SW 1271 (cell line): Measurements from ENCODE around the gene FARS2.
"Not testable (repeated sequence)": the region's sequence is repeated elsewhere in the genome, so short reads cannot be mapped to it uniquely, and the experiment has no call there.

Experiments used
- DNase-seq, 2 experiments: peaks; one replicate each; lab custom pipeline; 2025; lab: John Stamatoyannopoulos, UW

Gene FARS2

DNA sequence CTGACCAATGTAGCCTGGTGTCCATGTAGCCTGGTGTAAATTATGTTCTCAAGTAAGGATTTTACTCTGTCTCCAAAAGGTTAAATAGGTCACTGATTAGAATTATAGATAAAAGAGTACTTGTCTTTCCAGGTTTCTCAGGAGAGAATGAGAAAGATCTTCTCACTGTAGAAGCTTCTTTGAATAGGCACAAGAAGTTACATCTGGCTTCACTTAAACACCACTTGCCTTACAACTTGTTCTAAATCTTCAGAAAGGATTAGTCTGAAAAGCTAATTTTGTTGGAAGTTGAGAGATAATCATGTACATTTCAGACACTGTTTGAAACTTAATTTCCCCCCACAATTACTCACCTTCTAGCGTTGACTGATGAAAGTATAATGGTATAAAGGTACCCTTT, 275.3 kb downstream of the FARS2 start:
- DNase-seq: no peak

DNA sequence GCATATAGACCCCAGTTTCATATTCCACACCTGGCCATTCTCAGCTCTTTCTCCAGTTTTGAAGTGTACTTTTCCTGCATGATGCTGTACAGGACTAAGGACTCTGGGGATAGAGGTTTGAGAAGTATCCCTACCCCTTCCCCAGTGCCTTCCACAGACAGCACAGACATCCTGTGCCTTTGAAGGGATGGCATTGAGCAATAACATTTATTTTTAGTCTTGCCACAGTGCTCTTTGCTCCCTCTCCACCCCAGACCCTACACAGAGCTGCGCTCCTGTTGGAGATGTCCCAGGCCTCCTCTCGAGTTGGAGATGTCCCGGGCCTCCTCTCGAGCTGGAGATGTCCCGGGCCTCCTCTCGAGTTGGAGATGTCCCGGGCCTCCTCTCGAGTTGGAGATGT, 275.8 kb downstream of the FARS2 start:
- DNase-seq: no peak

DNA sequence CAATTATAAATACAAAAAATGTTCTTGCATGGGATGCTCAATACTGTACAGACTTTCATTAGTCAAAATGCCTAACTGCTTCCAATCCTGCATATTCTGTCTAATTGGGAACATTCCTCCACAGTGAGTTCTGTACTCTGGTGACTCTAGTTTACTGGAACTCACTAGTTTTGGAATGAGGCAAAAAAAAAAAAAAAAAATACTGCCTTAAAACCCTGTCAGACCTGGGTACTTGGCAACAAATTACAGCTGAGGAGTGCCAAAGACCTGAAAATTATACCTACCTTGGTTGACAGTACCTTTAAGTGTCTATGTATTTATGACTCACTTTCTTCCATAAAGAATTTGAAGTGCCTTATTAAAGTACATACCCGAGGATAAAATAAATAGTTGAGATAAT, 276.7 kb downstream of the FARS2 start:
- DNase-seq: no peak

DNA sequence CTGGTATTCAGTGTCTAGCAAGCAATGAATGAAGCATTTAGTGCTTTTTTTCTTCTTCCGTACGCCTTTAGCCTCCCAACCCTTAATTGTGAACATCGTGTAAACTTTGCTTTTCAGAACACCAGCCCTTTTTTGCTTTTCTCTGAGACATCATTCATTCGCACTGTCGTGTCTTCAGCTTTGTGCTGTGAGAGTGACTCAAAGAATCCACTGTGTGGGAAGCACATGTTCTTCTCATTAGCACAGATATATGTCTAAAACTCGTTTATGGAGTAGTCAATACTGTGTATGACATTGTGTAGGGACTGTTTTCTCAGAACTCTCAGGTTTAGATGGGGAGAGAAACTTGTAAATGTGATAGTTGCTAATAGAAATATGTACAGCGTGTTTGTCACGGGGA, 279.1 kb downstream of the FARS2 start:
- no peak for DNase-seq

DNA sequence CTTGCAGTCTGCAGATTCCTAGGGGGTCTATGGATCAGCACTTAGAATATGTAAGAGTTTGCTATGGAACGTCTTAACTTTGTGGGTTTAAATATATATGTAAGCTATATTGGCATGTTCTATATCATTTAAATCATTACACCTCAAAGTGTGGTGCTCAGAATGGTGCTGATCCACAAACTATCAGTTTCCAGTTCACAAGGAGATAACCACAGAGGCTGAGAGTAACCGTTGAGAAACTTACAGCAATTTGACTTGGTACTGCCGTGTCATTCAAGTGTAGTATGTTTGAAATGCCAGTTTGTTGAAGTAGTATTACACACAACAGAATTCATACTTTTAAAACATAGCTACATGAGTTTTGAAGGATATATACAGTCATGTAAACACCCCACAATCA, 279.7 kb downstream of the FARS2 start:
- DNase-seq: no peak

DNA sequence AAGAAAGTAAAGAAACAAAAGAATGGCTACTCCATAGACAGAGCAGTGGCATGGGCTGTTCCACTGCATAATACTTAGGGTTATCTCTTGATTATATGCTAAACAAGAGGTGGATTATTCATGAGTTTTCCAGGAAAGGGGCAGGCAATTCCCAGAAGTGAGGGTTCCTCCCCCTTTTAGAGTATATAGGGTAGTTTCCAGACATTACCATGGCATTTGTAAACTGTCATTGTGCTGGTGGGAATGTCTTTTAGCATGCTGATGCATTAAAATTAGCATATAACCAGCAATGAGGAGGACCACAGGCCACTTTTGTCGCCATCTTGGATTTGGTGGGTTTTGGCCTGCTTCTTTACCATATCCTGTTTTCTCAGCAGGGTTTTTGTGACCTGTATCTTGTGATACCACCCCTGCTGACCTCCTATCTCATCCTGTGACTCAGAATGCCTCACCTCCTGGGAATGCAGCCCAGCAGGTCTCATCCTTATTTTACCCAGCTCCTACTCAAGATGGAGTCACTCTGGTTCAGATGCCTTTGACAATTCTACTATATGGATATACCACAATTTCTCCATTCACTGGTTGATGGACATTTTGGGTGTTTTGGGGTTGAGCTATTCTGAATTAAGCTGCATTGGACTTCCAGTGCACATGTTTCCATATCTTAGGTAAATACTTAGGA, 280.6 kb downstream of the FARS2 start:
- peak; percentile 62 to 75 for DNase-seq

DNA sequence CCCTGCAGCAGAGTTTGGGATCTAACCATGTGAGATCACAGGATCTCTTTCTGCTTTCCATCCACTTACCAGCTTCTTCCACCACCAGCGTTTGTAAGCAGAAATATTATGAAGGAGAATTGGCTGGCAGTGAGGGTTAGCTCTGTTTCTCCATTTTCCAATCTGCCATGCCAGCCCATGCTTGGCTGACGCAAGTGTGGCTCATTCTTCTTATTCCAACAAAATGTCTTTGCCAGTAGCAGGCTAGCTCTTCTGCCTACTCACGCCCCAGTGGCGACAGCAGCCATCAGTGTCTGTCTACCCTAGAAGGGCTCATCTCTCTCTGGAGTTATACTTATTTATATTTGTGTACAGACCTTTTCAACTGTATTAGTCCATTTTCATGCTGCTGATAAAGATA, 286.2 kb downstream of the FARS2 start:
- no peak for DNase-seq

DNA sequence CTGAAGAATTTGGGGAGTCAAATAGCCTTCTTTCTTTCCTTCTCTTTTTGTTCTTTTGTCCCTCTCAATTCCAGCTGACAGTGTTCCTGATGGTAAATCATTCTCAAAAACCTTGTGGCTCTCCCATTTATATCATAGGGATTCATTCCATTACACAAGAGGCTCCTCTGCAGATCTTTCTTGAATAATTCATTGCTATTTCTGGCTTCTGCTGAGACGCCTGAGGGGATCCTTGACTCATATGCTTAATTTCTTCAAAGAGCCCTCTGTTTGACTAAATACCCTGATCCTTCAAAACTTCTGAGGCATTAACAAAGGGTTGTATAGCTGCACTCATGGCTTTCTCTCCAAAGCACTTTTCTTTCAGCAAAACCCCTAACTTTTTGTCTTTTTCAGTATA, 289.3 kb downstream of the FARS2 start:
- DNase-seq: no peak

DNA sequence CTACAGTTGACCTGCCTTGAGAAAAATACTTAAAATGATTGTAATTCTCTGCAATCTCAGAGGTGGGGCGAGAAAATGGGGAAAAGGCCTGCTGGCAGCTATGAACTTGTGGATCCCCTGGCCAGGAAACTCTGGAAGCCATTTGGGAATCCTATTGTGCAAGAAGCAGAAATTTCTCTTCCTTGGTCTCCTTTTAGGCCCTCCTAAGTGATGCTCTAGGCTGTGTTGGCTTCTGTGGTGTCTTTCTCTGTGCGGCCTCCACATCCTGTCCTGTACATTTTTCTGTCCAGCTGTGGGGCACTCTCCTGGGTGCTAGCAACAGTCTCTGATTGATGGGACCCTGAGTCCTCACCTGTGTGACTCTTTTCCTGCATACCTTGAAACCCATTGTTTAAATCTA, 290.9 kb downstream of the FARS2 start:
- DNase-seq: no peak

DNA sequence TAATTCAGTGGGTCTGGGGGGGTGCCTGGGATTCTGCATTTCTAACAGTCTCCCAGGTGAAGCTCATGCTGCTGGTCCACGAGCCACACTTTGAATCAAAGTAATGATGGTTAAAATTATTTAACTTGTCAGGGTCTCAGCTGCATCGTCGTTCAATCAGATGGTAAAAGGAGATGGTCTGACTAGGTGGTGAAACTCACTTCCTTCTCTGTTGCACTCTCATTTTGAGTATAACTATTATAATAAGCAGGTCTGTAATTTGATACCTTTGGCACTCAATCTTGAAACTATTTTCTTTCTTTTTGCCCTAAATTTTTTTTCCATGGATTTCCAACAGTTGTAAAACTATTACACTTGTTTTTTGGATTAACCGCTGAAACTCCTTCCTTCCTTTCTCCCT, 292.5 kb downstream of the FARS2 start:
- no peak for DNase-seq

DNA sequence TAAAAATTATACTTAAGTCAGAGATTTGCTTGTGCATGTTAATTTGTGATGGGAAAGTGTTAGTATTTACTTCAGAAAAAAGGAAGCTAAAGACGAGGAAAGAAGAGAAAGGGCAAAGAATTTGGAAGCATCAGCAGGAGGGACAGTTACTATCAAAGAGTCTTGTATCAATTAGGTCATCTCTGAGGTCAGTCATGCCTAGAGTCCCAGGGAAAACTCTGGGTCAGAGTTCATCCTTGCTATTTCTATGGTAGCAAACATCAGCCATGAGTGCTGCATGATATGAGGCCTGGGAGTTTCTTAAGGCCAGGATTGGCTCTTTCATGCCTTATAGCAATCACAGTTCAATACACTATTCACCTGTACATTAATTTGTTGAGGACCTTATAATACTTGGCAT, 292.9 kb downstream of the FARS2 start:
- no peak for DNase-seq

DNA sequence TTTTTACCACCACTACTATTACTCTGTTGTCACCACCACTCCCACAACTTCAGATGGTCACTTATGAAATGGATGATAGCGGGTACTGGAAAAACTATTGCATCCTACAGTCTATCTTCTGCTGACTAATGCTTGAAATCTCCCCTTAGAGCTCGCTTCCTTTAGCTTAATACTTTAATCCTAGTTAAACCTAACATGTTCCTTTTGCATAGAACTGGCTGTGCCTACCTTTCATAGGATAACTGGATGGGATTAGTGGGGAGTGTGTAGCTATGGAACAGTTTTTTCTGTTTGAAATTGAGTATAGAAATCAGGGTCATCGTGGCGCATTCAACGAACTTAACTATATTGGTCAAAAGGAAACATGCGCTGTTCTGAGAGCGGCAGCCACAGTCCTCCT, 294.7 kb downstream of the FARS2 start:
- DNase-seq: no peak

DNA sequence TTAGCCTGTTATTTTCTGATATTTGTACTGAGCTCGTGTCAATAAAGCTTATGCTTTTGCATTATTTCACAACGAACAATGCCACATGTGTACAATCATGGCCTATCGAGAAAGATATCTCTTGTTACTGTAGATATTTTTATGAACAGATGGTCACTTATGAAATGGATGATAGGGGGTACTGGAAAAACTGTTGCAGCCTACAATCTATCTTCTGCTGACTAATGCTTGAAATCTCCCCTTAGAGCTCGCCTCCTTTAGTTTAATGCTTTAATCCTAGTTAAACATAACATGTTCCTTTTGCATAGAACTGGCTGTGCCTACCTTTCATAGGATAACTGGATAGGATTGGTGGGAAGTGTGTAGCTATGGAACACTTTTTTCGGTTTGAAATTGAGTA, 296.2 kb downstream of the FARS2 start:
- no peak for DNase-seq

DNA sequence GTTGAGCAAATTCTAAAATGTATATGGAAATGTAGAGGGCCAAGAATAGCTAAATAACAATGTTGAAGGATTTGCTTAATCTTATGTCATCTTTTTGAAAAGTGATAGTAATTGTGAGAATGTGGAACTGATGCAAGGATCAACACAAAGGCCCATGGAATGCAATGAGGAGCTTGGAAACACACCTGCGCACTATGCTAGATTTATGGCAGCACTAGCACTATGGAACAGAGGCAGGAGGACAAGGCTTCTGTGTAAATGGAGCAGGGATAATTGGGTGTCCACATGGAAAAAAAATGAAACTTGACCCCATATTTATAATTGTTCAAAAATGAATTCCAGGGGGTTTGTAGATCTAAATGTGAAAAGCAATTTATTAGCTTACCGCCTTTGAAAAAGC, 298.3 kb downstream of the FARS2 start:
- DNase-seq: no peak

DNA sequence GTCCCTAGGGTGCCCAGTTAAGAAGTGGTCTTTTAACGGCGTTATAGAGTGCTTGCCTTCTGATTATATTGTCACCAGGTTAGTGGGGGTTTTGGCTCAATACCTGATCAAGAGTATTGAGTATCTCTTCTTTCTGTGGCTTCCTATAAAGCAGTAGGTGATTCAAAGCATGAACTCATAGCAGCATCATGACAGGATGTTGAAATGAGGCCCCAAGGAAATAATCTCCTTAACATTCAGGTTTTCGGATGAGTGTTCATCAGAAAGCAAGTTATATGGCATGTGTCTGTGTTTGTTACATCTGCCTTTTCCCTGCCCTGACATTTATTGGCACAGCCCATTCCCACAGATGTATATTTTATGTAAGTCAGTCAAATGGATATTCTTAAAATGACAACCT, 301.0 kb downstream of the FARS2 start:
- DNase-seq: no peak

DNA sequence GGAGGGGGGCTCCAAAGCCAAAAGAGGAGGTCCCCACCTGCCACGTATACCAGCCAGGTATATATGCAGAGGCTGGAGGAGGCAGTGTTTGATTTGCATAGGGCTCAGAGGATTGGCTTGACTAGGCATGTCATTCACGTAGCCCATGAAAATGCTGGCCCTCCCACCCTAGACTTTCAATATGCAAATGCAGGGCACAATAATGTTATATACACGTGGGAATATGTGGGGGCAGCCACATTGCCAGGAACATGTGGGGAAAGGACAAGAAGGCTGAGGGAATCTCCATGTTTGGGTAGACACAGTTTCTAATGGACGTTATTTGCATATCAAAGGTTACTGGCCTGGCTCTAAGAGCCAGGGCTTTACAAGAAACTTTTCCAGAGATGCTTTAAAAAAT, 301.8 kb downstream of the FARS2 start:
- no peak for DNase-seq

DNA sequence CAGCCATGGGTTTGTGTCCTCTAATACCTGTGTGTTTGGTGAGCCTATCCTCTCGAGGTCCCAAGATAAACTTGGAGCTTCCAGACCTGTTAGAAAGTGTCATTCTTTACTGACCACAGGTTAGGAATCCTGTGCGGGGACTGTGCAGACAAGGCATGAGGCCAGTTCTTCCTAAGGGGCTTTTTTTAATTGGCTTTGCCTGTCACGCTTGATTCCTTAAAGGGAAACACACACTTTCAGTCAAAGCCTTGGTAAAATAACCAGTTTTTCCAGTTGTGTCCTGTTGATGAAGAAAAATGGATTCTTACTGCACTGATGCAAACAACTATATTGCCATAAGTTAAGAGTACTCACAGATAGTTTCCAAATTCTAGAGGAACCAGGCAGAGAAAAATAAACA, 303.4 kb downstream of the FARS2 start:
- DNase-seq: not testable (repeated sequence)

DNA sequence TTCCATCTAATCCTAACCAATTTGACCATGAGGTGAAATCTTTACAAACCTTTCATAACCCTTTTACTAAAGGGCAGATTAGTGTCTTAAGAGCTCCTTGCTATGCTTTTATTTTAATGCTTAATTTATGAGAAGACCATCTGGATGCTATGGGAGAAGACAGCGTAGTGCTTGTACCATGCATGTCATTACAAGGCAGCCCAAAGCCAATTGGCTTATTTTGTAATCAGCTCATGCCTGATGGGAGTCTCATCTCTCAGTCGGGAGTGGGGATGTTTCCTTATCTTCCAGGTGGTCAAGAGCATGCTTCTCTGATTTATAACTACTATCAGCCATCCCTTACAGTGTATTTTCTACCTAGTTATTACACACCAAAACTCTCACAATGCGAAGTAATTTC, 304.7 kb downstream of the FARS2 start:
- DNase-seq: no peak

DNA sequence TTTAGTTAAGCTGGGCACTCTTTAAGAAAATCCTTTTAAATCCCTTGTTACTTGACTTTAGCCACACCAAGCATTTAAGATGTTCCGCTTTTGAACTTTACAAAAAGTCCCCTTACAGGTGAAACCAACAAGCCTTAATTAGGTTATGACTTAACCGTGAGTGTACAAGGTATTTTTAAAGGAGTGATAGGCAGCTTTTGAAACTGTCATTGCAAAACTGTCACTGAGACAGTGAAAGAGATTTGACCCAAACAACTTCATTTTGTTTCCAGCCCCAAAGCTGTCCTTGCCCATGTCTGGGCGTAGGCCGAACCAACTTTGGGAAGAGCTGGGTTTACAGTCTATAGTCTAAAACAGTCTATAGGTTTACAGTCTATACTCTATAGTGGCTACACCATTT, 305.4 kb downstream of the FARS2 start:
- DNase-seq: no peak

DNA sequence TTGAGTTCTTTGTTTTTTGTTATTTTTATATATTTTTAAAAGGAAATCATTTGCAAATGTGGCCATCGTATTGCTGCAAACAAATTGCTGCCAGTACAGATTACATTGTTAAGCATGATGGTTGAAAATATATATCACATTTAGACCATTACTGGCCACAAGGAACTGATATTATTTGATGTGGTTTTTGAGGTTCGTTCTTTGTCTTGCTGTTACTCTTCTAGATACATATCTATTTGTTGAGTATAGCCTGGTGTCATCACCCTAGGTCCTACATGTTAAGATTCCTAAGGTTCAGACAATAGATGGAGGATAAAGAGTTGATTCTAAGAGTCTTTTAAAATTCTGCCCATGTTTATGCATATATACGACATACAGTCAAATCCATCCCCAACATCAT, 306.0 kb downstream of the FARS2 start:
- DNase-seq: no peak

DNA sequence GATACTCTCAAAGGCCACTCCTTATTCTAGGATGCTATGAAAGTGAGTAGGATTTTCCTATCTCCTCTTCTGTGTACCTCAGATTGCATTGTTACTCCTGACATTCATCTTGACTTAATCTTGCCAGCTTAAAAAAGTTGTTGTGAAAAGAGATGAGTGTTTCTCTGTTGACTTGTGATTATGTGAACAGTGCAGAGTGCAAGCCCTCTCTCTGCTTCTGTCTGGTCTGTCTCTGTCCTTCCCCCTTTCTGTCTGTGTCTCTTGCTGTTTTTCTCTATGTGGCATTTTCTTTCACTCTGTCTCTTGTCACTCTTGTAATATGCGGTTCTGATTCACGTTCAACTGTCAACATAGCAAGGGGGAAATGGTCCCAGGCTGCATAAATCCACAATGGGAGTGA, 306.6 kb downstream of the FARS2 start:
- DNase-seq: no peak

DNA sequence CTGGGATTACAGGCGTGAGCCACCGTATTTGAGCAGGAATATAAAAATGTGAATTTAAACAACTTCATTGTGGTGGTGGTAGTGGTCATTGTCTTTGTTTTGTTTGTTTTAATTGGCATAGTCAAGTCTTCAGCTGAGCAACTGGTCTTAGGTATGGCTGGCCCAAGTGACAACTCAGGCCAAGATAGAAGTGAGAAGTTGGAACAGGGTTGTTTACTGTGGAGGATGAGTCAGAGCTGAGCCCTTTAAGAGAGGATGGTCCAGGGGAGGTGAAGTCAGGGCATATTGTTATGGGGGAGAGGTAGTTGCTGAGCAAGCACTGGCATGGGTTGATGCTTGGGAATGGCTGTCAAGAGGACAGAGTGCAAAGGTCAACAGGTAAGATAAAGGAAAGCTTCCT, 308.2 kb downstream of the FARS2 start:
- DNase-seq: no peak

DNA sequence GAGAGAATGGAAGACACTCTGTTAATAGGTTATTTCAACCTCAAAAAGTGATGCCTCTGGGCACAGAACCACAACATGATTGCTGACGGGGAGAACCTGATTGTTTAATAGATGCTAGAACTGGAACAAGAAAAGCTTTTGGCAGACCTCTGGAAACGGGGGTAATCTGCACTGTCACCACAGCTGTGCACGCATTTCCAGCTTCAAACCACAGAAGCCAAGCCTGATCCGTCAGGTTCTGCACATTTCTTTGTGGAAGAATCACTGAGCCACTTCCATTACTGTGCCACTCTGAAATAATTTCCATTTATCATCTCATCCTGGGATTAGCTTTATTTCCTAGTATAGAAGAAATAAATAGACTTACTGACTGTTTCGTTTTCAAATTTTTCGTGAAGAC, 309.3 kb downstream of the FARS2 start:
- no peak for DNase-seq

DNA sequence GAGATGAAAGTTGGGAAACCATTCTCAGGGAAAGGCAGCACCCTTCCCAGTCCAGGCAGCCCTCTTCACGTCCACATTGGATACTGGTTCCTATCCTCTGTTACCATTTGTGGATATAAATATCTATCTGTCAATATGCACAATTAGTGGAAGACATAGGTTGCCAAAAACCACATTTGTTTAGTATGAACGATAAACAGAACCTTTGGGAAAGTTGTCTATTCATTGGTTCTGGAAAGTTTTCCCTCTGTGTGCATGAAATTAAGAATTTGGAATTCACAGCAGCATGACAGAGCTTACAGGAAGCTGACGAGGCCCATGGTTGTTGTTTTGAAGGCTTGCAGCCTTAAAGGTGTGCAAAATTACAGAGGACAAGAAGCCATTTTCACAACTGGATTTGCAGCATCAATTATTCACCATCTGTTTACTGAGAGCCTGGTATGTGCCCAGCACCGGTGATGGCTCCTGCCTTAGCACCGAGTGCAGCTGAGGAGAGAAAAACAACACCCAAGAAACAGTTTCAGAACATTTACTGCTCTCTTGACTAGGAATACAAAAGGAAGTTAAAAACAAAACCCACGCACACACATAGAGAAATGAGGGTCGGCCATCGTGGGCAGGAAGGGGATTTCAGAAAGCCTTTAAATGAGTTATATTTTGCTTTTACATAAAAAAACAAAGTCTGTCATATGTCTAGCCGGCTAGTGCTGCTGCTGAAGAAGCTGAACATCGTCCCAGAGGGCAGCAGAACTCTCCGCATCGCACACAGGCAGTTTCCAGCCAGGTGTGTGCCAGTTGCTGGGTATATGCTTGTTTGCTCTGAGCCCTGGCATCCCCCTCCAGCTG, 319.6 kb downstream of the FARS2 start:
- no peak for DNase-seq
